RWPE2 (cell line): ENCODE measurements around the gene ATP13A3.

Experiments used
- ATAC-seq: fragments of 200-7000 bp; cut with Tn5 transposase; 3 replicates; pipeline ENCODE4 v1.9.1; 2021; ENCODE audit warnings: low read depth
- DNase-seq: peaks from one replicate; pipeline ENCODE4 v3.0.0-alpha.2; 2020; ENCODE audit warnings: low spot score
- H3K27ac ChIP-seq: fragments of 450-650 bp; 2 replicates; pipeline ENCODE4 v1.5.1; 2017; ENCODE audit warnings: mild to moderate bottlenecking; ENCODE audit not compliant: poor library complexity, severe bottlenecking
- H3K27me3 ChIP-seq: fragments of 250-450 bp; sonication (Bioruptor Pico); 2 replicates; pipeline ENCODE4 v1.5.1; 2021; ENCODE audit warnings: mild to moderate bottlenecking, moderate library complexity; ENCODE audit not compliant: insufficient read depth, poor library complexity, severe bottlenecking
- H3K36me3 ChIP-seq: fragments of 250-450 bp; sonication (Bioruptor Pico); 2 replicates; pipeline ENCODE4 v1.5.1; 2020; ENCODE audit warnings: low read depth, mild to moderate bottlenecking, moderate library complexity
- H3K4me1 ChIP-seq: fragments of 250-450 bp; sonication (Bioruptor Pico); 2 replicates; pipeline ENCODE4 v1.5.1; 2021; ENCODE audit warnings: mild to moderate bottlenecking, moderate library complexity; ENCODE audit not compliant: insufficient read depth, poor library complexity, severe bottlenecking
- H3K4me3 ChIP-seq: fragments of 250-450 bp; sonication (Bioruptor Pico); 2 replicates; pipeline ENCODE4 v1.5.1; 2021; ENCODE audit warnings: mild to moderate bottlenecking, moderate library complexity; ENCODE audit not compliant: severe bottlenecking
- H3K9me3 ChIP-seq: fragments of 250-450 bp; sonication (Bioruptor Pico); 2 replicates; pipeline ENCODE4 v1.5.1; 2021; ENCODE audit warnings: mild to moderate bottlenecking, moderate library complexity; ENCODE audit not compliant: severe bottlenecking
- CTCF ChIP-seq: fragments of 450-650 bp; IDR thresholded peaks from one replicate; pipeline ENCODE4 v1.5.1; 2017; ENCODE audit warnings: mild to moderate bottlenecking, moderate library complexity; ENCODE audit not compliant: poor library complexity, severe bottlenecking

The ATP13A3 gene

GRCh38 chr3:194382892-194383223 lies 103.9 kb downstream of the ATP13A3 start:
- DNase-seq (no peak), ATAC-seq (no peak)
- H3K27me3 ChIP-seq = no peaks in the 10 kb centered on the region
- H3K36me3 ChIP-seq = no peaks in the 10 kb centered on the region
- no peaks in the 10 kb centered on the region for H3K9me3 ChIP-seq
- H3K4me1 ChIP-seq = no peaks in the 10 kb centered on the region
- no peak overlapping the region for H3K4me3 ChIP-seq
- H3K27ac ChIP-seq = no peak overlapping the region
- TF ChIP-seq CTCF = no peak

GRCh38 chr3:194382196-194382891 lies 104.5 kb downstream of the ATP13A3 start:
- H3K27ac ChIP-seq = no peak overlapping the region
- ATAC-seq = no peak
- no peak for DNase-seq
- no peak for TF ChIP-seq CTCF
- H3K36me3 ChIP-seq = no peaks in the 10 kb centered on the region
- no peak overlapping the region for H3K4me3 ChIP-seq
- no peaks in the 10 kb centered on the region for H3K9me3 ChIP-seq
- no peaks in the 10 kb centered on the region for H3K27me3 ChIP-seq
- H3K4me1 ChIP-seq = no peaks in the 10 kb centered on the region

DNA sequence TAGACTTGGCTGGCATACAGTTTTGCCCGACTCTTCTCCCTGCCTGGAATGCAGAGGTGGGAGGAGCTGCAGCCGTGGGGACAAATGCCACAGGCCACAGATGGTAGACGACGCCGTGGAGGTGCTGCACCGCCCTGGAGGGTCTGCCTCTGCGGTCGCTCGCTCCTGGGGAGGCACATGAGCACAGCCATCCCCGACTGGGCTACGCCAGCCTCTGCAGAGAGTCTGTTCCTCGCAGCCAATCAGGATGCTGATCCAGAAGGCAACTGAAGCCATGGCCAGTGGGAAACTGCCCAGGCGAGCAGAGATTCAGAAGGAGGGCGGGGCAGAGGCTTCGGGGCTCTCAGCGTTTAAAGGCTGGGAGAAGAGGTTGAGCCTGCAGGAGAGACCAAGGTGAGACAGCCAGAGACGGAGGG lies 105.3 kb downstream of the ATP13A3 start:
- no peak for DNase-seq
- ATAC-seq = peak; percentile 50; the same call in 2 of the 3 replicates
- no peak for TF ChIP-seq CTCF
- Histone ChIP-seq H3K27ac (no peak overlapping the region), H3K9me3 (no peaks in the 10 kb centered on the region), H3K27me3 (no peaks in the 10 kb centered on the region), H3K4me1 (no peaks in the 10 kb centered on the region), H3K4me3 (no peak overlapping the region), H3K36me3 (no peaks in the 10 kb centered on the region)

- no peaks in the 10 kb centered on the region for H3K27me3 ChIP-seq
- H3K9me3 ChIP-seq = no peaks in the 10 kb centered on the region
- no peak for TF ChIP-seq CTCF
- no peaks in the 10 kb centered on the region for H3K4me1 ChIP-seq
- no peak overlapping the region for H3K27ac ChIP-seq
- H3K36me3 ChIP-seq = no peaks in the 10 kb centered on the region
- DNase-seq (no peak), ATAC-seq (no peak)
- H3K4me3 ChIP-seq = no peak overlapping the region
Observed at GRCh38 chr3:194380326-194380725, 106.5 kb downstream of the ATP13A3 start.

DNA sequence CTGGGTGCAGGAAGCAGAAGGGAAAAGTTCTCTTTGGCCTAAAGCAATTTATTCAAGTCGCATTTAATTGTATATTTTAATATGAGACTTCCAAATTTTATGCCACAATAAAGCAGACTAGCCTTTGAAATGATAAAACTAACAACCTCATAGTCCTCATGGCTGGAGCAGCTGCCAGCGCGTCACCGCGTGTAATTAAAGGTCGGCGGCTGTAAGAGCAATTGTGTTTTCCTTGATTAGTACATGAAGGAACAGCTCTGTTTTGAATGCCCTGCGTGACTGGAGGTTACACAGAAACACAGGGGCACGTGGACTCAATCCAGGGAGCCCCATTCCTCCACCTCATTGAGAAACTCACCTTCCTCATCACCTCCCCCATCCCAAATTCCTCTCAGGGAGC lies 107.2 kb downstream of the ATP13A3 start:
- Histone ChIP-seq H3K27ac (no peak overlapping the region), H3K9me3 (no peaks in the 10 kb centered on the region), H3K4me3 (no peak overlapping the region), H3K27me3 (no peaks in the 10 kb centered on the region), H3K4me1 (no peaks in the 10 kb centered on the region), H3K36me3 (no peaks in the 10 kb centered on the region)
- ATAC-seq (no peak), DNase-seq (peak; percentile 4)
- no peak for TF ChIP-seq CTCF
